Kidney (tissue), 14 donors: Measurements from ENCODE around the gene VDR. TPM values are rescaled to one million over a fixed set of nuclear protein-coding genes. Genes with fewer than 3 reads are reported as not detected.

Experiments
- DNase-seq, 5 donors: peaks; one replicate each; pipeline ENCODE4 v3.0.0-alpha.2; 2013 to 2020
- FAIRE-seq: peaks from 2 replicates; lab custom pipeline; 2012; peaks lifted over from hg19 to GRCh38; lab: Jason Lieb, UNC
- H3K27ac ChIP-seq, 2 donors: one replicate each; pipeline ENCODE4 v1.7.0; 2013; ENCODE audit warnings: low read depth in 2 of 2, low read length in 2 of 2, inconsistent platforms in 1 of 2
- H3K27me3 ChIP-seq: one replicate; pipeline ENCODE4 v1.7.1; 2013; ENCODE audit warnings: low read length, inconsistent platforms; ENCODE audit not compliant: control insufficient read depth, insufficient read depth
- H3K36me3 ChIP-seq, 3 donors: one replicate each; pipeline versions ENCODE4 v1.7.0 to v1.7.1; 2013; ENCODE audit warnings: low read length in 3 of 3, control low read depth in 1 of 3, inconsistent platforms in 1 of 3; ENCODE audit not compliant: insufficient read depth in 3 of 3, control insufficient read depth in 2 of 3
- H3K4me1 ChIP-seq, 3 donors: one replicate each; pipeline versions ENCODE4 v1.7.0 to v1.7.1; 2013; ENCODE audit warnings: low read length in 3 of 3, inconsistent platforms in 1 of 3, low read depth in 1 of 3; ENCODE audit not compliant: control insufficient read depth in 2 of 3, insufficient read depth in 2 of 3
- H3K4me3 ChIP-seq, 3 donors: one replicate each; pipeline versions ENCODE4 v1.7.0 to v1.8.1; 2013; ENCODE audit warnings: low read length in 3 of 3, control low read depth in 1 of 3, inconsistent platforms in 1 of 3
- H3K9ac ChIP-seq, 3 donors: one replicate each; pipeline versions ENCODE4 v1.7.0 to v1.7.1; 2013; ENCODE audit warnings: low read length in 3 of 3, control low read depth in 1 of 3, inconsistent platforms in 1 of 3
- H3K9me3 ChIP-seq, 3 donors: one replicate each; pipeline versions ENCODE4 v1.7.0 to v1.7.1; 2013; ENCODE audit warnings: low read length in 3 of 3, control low read depth in 1 of 3, inconsistent platforms in 1 of 3; ENCODE audit not compliant: control insufficient read depth in 2 of 3, insufficient read depth in 1 of 3
- CTCF ChIP-seq: IDR thresholded peaks from 3 replicates; pipeline ENCODE4 v1.5.1; 2012; ENCODE audit warnings: mild to moderate bottlenecking, moderate library complexity, borderline replicate concordance; ENCODE audit not compliant: insufficient read depth; ENCODE audit errors: extremely low read depth
- intact Hi-C: fragments of 100-400 bp; cut with DNase I; formaldehyde crosslinking; loops from one replicate; pipeline ENCODE4 v1.11.1; 2022
- polyA plus RNA-seq: library from polyadenylated mRNA; stranded (reverse); fragments of 350-450 nt; fragmentation: Illumina TruSeq; extraction: RNeasy Lipid Tissue Mini Kit (QIAGEN cat#74804); gene quantifications from one replicate; pipeline ENCODE4 v1.2.3, GENCODE V29; 2014; ENCODE audit warnings: low read depth, low replicate concordance; ENCODE audit not compliant: insufficient read depth
- total RNA-seq: library from RNA; stranded (reverse); fragmentation: NEBNext Ultra II Directional; extraction: Animal tissue kit (Norgen Biotek cat#: 25700); gene quantifications from one replicate; pipeline ENCODE4 v1.2.1, GENCODE V29; 2021
- donor health status: control.
- donor health status: control.
- donor health status: control.
- donor health status: control.
- donor health status: control.
- donor health status: DM: yes; HTN: yes; CAD: no.
- donor health status: Normal renal cell carcinoma (clear cell type).

The VDR gene
- total and polyA plus RNA-seq, 2 donors from 2014 or later, result 14.8 to 19.1 TPM

- Histone ChIP-seq H3K4me1 (peaks cover 0 to 14% (median 0%) of the 10 kb centered on the region in 3 donors), H3K36me3 (peaks cover 2 to 33% (median 21%) of the 10 kb centered on the region in 3 donors), H3K9ac (no peak overlapping the region), H3K27ac (no peak overlapping the region), H3K27me3 (no peaks in the 10 kb centered on the region), H3K9me3 (no peaks in the 10 kb centered on the region), H3K4me3 (no peak overlapping the region)
- DNase-seq, result peak in 1 of 5 donors; percentile 68
- intact Hi-C loops, result no loop called here
- no peak for FAIRE-seq
- no peak for TF ChIP-seq CTCF
Observed at GRCh38 chr12:47795121-47795813, 109.5 kb downstream of the VDR start.

- intact Hi-C loops, result no loop called here
- peaks cover 2 to 33% (median 21%) of the 10 kb centered on the region in 3 donors for H3K36me3 ChIP-seq
- no peak overlapping the region for H3K9ac ChIP-seq
- no peaks in the 10 kb centered on the region for H3K27me3 ChIP-seq
- H3K4me3 ChIP-seq, result no peak overlapping the region
- no peaks in the 10 kb centered on the region for H3K9me3 ChIP-seq
- peaks cover 0 to 8% (median 0%) of the 10 kb centered on the region in 3 donors for H3K4me1 ChIP-seq
- no peak for TF ChIP-seq CTCF
- FAIRE-seq, result no peak
- DNase-seq, result no peak
- H3K27ac ChIP-seq, result no peak overlapping the region
Observed at GRCh38 chr12:47794679-47795078, 110.1 kb downstream of the VDR start.

DNA sequence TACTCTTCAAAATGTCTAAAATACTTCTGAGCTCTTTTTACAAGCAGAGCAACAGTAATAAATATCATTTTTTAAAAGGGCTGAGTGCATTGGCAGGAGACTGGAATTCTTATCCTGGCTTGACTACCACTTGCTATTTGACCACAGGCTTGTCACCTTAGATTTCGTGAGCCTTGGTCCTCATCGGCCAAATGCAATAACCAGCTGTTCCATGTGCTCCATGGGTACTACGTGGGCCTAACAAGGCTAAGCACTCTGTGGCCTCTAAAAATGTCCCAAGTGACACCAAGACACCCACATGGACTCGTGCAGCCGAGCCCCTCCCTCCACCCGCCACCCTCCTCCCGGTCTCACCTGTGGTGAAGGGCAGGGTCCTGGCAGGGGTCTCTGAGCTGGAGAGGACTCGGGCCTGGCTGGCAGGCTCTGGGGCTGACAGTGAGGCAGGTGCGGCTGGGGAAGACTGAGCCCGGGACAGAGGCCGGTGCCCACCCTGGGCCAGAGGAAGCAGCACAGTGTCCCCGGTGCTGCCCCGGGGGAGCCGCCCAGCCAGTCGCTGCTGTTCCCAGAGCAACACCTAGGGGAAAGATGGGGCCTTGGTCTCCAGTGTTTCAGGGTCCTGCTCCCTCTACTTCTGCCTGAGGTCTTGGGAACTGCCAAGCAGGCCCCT is 111.6 kb downstream of the VDR start:
- Histone ChIP-seq H3K27ac (no peak overlapping the region), H3K36me3 (peaks cover 2 to 41% (median 31%) of the 10 kb centered on the region in 3 donors), H3K4me3 (no peak overlapping the region), H3K4me1 (no peaks in the 10 kb centered on the region), H3K9ac (no peak overlapping the region), H3K9me3 (no peaks in the 10 kb centered on the region), H3K27me3 (no peaks in the 10 kb centered on the region)
- FAIRE-seq (no peak), DNase-seq (peak in 1 of 5 donors; percentile 69)
- no peak for TF ChIP-seq CTCF
- intact Hi-C loops, result no loop called here
